Measurements from ENCODE around the gene TOB1. TPM values are rescaled to one million over a fixed set of nuclear protein-coding genes. Genes with fewer than 3 reads are reported as not detected.

The TOB1 gene, protein sequence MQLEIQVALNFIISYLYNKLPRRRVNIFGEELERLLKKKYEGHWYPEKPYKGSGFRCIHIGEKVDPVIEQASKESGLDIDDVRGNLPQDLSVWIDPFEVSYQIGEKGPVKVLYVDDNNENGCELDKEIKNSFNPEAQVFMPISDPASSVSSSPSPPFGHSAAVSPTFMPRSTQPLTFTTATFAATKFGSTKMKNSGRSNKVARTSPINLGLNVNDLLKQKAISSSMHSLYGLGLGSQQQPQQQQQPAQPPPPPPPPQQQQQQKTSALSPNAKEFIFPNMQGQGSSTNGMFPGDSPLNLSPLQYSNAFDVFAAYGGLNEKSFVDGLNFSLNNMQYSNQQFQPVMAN
- 18.8 and 20.4 TPM in 2 replicates for total RNA-seq

DNA sequence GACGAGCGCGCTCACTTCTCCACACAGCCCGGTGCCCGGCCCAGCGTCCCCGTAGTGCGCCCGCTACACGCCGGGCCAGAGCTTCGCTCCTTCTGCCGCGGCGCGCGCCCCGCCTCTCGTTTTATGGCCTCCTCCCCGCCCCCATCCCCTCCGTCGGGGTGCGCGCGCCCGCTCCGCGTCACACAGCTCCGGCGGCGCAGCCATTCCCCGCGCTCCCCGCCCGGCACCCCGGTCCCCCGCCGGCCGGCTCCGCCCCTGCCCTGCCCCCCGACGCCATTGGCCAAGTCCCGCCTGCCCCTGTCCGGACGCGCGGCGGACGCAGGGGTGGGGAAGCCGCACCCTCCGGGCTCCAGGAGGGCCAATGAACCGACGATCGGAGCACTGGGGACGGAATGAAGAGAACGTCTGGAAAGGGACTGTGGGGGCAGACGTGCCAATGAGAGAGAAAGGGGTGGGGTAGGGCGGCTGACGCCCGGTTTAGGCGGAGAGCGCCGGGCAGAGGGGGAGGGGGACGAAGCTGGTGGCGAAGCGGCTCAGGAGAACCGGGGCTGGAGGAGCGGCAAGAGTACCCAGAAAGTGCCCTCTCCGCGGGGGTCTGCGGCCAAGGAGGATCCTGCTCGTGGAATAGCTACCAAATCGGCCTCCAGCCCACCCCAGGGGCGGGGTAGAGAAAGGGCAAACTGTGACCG lies at the start of gene TOB1:
TOB1 (minus strand) TSS at position 94 of the 689 bp plus-strand sequence. CDS start 2,337 bp downstream, outside the sequence.
- TF ChIP-seq CTCF (IDR thresholded peaks at IDR 0.05) = no peak
- DNase-seq (peak; percentile 97), ATAC-seq (ENCODE audit: low read depth) (peak; percentile 76)
- peaks cover 31% of the 10 kb centered on the region for H3K36me3 Mint-ChIP-seq (ENCODE audit: low read depth)
- H3K4me1 Mint-ChIP-seq = peaks cover 46% of the 10 kb centered on the region
- H3K4me3 Mint-ChIP-seq = peak within 1 kb of the TSS; percentile 99
- H3K27ac Mint-ChIP-seq = peak within 1 kb of the TSS; percentile 100
- intact Hi-C loops (cut with micrococcal nuclease) = loop anchor here (1.0 to 5.0 kb wide), 9 partner anchors 18 to 394 kb away; partner anchors contain the start of genes ANKRD40, MBTD1, NME1 and NME2
- ChIA-PET POLR2A (interaction anchor here (0.6 to 5.8 kb wide), 53 partner anchors 10 to 1119 kb away, joined by 3 to 205 read pairs (median 6); partner anchors contain the start of genes CACNA1G, KAT7, LRRC59 and LUC7L3), CTCF (interaction anchor here (0.7 to 4.5 kb wide), 4 partner anchors 13 to 287 kb away, joined by 3 to 37 read pairs (median 4); partner anchors contain the start of gene NME1)
- H3K9me3 Mint-ChIP-seq = no peaks in the 10 kb centered on the region
- H3K27me3 Mint-ChIP-seq = no peaks in the 10 kb centered on the region

DNA sequence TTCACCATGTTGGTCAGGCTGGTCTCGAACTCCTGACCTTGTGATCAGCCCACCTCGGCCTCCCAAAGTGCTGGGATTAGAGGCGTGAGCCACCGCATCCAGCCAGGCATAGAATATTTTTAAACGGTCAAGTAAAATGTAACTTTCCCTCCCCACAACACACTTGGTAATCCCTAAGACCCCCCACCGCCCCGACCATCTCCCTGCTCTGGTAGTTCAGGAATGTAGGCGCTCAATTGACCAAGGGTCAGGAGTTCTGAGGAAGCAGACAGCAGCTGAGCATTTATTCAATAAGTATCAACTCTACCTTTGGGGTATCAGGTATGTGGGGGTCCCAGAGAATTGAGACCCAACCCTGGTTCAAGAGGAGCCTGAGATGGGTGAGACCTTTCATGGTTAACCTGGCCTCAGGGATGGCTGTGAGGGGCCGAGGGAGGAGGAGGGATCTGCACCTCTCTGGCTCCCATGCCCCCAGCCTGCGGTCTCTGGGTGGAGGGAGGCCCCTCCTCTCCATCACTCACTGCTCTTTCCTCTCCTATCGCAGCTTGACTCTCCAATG lies 48.4 kb upstream of the TOB1 start:
- no peak for DNase-seq
- ChIA-PET CTCF (no interaction called here), POLR2A (interaction anchor here (1.6 kb wide), 1 partner anchor 48 kb away, joined by 6 read pairs; the partner anchor contains the start of gene TOB1)
- Mint-ChIP-seq H3K27me3 (no peaks in the 10 kb centered on the region), H3K9me3 (no peaks in the 10 kb centered on the region), H3K27ac (no peak overlapping the region), H3K4me1 (peaks cover 32% of the 10 kb centered on the region), H3K4me3 (no peak overlapping the region), H3K36me3 (ENCODE audit: low read depth) (no peaks in the 10 kb centered on the region)
- ATAC-seq (ENCODE audit: low read depth) = no peak
- intact Hi-C loops (cut with micrococcal nuclease) = no loop called here
- no peak for TF ChIP-seq CTCF (IDR thresholded peaks at IDR 0.05)

DNA sequence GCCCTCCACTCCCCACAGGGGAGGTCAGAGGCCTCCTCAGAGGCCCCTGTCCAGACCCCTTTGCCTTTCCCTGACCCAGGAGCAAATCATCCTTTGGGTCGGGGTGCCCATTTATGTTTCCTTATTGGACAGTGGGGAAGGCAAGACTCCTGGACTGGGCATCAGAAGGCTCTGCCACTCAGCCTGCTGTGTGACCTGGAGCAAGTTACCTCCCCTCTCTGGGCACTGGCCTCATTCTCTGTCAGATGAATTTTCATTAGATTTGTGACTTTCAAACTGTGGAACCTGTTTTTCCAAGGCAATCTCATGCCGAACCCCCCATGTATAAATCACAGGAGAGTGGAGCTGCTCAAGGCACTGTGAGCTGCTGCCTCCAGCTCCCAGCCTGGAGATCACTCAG lies 47.0 kb upstream of the TOB1 start:
- CTCF ChIA-PET = no interaction called here
- POLR2A ChIA-PET = no interaction called here
- no peaks in the 10 kb centered on the region for H3K36me3 Mint-ChIP-seq (ENCODE audit: low read depth)
- TF ChIP-seq CTCF (IDR thresholded peaks at IDR 0.05) = no peak
- peaks cover 20% of the 10 kb centered on the region for H3K4me1 Mint-ChIP-seq
- ATAC-seq (ENCODE audit: low read depth) = no peak
- no peak overlapping the region for H3K4me3 Mint-ChIP-seq
- no peak overlapping the region for H3K27ac Mint-ChIP-seq
- intact Hi-C loops (cut with micrococcal nuclease) = no loop called here
- no peaks in the 10 kb centered on the region for H3K9me3 Mint-ChIP-seq
- no peaks in the 10 kb centered on the region for H3K27me3 Mint-ChIP-seq
- DNase-seq = no peak

GRCh38 chr17:50911890-50912289 lies 45.7 kb upstream of the TOB1 start:
- Mint-ChIP-seq H3K27ac (no peak overlapping the region), H3K4me1 (peaks cover 14% of the 10 kb centered on the region), H3K4me3 (no peak overlapping the region), H3K9me3 (no peaks in the 10 kb centered on the region), H3K27me3 (no peaks in the 10 kb centered on the region), H3K36me3 (ENCODE audit: low read depth) (no peaks in the 10 kb centered on the region)
- no peak for DNase-seq
- no peak for TF ChIP-seq CTCF (IDR thresholded peaks at IDR 0.05)
- ATAC-seq (ENCODE audit: low read depth) = no peak
- CTCF ChIA-PET = no interaction called here
- intact Hi-C loops (cut with micrococcal nuclease) = no loop called here
- POLR2A ChIA-PET = interaction anchor here (1.5 kb wide), 1 partner anchor 45 kb away, joined by 6 read pairs; the partner anchor contains the start of gene TOB1

DNA sequence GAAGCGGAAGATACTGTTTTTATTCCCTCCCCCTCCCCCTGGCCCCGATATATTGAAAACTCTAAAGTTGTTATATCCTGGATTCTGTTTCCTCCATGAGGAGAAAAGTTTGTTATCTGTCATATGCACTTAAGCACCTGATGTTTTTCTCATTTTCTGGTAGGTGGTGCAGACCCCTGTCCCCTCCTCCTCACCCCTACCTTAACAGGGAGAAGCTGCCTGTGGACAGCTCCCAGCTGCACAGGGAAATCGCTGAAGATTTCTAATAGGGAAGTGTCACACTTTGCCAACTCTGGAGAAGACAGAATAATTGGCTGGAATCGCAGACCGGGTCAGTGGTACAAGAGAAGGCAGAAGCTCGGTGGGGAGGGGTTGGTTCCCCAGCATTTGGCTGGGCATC lies 45.3 kb upstream of the TOB1 start:
- Mint-ChIP-seq H3K27me3 (no peaks in the 10 kb centered on the region), H3K4me1 (peaks cover 10% of the 10 kb centered on the region), H3K36me3 (ENCODE audit: low read depth) (no peaks in the 10 kb centered on the region), H3K9me3 (no peaks in the 10 kb centered on the region), H3K27ac (no peak overlapping the region), H3K4me3 (no peak overlapping the region)
- intact Hi-C loops (cut with micrococcal nuclease) = no loop called here
- POLR2A ChIA-PET = interaction anchor here (1.5 kb wide), 1 partner anchor 45 kb away, joined by 6 read pairs; the partner anchor contains the start of gene TOB1
- ATAC-seq (ENCODE audit: low read depth) (no peak), DNase-seq (no peak)
- no peak for TF ChIP-seq CTCF (IDR thresholded peaks at IDR 0.05)
- CTCF ChIA-PET = no interaction called here
